ENCODE measurements around the gene BMP2K.

- TF ChIP-seq, protein P1, sequence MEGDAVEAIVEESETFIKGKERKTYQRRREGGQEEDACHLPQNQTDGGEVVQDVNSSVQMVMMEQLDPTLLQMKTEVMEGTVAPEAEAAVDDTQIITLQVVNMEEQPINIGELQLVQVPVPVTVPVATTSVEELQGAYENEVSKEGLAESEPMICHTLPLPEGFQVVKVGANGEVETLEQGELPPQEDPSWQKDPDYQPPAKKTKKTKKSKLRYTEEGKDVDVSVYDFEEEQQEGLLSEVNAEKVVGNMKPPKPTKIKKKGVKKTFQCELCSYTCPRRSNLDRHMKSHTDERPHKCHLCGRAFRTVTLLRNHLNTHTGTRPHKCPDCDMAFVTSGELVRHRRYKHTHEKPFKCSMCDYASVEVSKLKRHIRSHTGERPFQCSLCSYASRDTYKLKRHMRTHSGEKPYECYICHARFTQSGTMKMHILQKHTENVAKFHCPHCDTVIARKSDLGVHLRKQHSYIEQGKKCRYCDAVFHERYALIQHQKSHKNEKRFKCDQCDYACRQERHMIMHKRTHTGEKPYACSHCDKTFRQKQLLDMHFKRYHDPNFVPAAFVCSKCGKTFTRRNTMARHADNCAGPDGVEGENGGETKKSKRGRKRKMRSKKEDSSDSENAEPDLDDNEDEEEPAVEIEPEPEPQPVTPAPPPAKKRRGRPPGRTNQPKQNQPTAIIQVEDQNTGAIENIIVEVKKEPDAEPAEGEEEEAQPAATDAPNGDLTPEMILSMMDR (conservative IDR thresholded peaks at IDR 0.05; ENCODE audit: low read depth in 2 of 2) = no peak
- TF ChIP-seq POLR2AphosphoS5 (IDR thresholded peaks at IDR 0.05; ENCODE audit: low read depth) = no peak
- no peak for TF ChIP-seq ZNF114 (CRISPR knock-in tag; IDR thresholded peaks at IDR 0.05)
- no peak for TF ChIP-seq EZH2 (IDR thresholded peaks at IDR 0.05; ENCODE audit: low read depth, unreplicated experiment)
- TF ChIP-seq REST (IDR thresholded peaks at IDR 0.05; ENCODE audit: unreplicated experiment) = no peak
- no peak for TF ChIP-seq EZH2phosphoT487 (IDR thresholded peaks at IDR 0.05; ENCODE audit: unreplicated experiment)
- no peak for TF ChIP-seq ZNF331 (CRISPR knock-in tag; IDR thresholded peaks at IDR 0.05; ENCODE audit: low read depth)
- TF ChIP-seq JUNB (IDR thresholded peaks at IDR 0.05; ENCODE audit: unreplicated experiment) = no peak
These were observed 20.4 kb downstream of the BMP2K start for GRCh38 chr4:78796526-78796925.

Measured in GM23338 (cell line).